GM13976 (cell line): ENCODE results near the gene SLC35E1.

Experiments used
- DNase-seq: peaks from one replicate; pipeline ENCODE4 v3.0.0; 2012; ENCODE audit warnings: low spot score
- in situ Hi-C: fragments of 300-500 bp; cut with MboI; formaldehyde crosslinking; loops from one replicate; pipeline ENCODE4 v1.12.0; 2022; ENCODE audit warnings: low sequenced_read_pairs, mixed read lengths, inconsistent platforms; ENCODE audit not compliant: unreplicated experiment
- TF ChIP-seq, protein P1 (sequence below): IDR thresholded peaks from 2 replicates; pipeline ENCODE4 v1.5.1; 2012; ENCODE audit warnings: borderline replicate concordance, mild to moderate bottlenecking; ENCODE audit not compliant: insufficient read depth; ENCODE audit errors: extremely low read depth, missing control alignments, control extremely low read depth

Gene SLC35E1

DNA sequence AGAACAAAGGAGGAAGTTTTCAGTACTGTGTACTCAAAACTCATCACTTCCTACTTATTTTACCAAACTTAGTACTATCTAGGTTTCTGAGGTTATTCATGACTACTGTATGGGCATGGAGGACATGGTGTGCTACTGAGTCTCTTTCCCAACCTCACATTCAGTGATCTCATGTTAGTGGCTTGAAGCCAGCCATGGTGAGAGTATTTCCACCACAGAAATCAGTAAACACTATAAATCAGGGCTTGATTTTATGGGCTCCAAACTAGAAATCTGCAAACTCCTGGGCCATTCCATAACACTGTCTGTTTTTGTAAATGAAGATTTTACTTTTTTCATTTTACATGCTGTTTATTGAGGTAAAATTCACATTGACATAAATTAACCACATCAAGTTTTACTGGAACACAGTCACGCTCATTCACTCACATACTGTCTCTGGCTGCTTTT, 36.1 kb upstream of the SLC35E1 start:
- no peak for DNase-seq
- TF ChIP-seq, protein P1, sequence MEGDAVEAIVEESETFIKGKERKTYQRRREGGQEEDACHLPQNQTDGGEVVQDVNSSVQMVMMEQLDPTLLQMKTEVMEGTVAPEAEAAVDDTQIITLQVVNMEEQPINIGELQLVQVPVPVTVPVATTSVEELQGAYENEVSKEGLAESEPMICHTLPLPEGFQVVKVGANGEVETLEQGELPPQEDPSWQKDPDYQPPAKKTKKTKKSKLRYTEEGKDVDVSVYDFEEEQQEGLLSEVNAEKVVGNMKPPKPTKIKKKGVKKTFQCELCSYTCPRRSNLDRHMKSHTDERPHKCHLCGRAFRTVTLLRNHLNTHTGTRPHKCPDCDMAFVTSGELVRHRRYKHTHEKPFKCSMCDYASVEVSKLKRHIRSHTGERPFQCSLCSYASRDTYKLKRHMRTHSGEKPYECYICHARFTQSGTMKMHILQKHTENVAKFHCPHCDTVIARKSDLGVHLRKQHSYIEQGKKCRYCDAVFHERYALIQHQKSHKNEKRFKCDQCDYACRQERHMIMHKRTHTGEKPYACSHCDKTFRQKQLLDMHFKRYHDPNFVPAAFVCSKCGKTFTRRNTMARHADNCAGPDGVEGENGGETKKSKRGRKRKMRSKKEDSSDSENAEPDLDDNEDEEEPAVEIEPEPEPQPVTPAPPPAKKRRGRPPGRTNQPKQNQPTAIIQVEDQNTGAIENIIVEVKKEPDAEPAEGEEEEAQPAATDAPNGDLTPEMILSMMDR, result no peak
- in situ Hi-C loops, result no loop called here

DNA sequence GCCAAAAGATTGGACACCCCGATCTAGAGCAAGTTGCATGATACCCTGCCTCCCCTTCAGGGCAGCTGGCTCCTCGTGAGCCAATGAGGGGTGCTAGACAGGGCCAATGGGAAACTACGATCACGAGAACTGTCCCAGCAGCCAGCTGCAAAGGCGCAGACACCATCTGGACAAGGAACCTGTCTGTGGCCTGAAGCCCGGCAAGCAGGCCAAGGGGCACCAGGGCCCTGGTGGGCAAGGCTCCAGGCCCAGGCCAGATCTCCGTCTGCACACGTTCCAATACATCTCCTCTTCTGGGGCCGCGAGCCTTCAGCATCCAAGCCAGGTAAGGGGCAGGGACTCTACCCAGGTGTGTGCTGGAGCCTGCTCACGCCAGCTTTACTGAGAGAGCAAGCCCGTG, 35.6 kb upstream of the SLC35E1 start:
- TF ChIP-seq, protein P1, result no peak
- in situ Hi-C loops, result no loop called here
- DNase-seq, result no peak

DNA sequence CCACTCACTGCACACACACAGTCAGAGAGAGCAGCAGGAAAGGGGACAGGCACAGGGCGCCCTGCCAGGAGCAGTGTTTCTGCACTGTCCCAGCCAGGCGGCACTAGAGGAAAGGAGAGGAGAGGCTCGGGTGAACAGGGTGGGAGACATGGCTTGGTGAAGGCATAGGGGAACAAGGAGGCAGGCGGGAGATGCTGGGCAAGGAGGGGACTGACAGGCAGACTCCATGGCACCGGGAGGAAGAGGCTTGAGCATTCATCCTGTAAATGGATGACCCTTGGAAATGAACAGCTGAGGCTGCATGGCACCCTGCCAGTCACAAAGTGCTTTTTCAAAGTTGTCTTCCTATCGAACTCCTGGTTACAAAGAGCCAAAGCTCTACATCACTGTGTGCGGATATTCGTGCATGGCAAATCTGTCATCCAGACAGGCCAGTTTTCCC, 33.4 kb upstream of the SLC35E1 start:
- in situ Hi-C loops, result no loop called here
- TF ChIP-seq, protein P1, result no peak
- DNase-seq, result no peak

DNA sequence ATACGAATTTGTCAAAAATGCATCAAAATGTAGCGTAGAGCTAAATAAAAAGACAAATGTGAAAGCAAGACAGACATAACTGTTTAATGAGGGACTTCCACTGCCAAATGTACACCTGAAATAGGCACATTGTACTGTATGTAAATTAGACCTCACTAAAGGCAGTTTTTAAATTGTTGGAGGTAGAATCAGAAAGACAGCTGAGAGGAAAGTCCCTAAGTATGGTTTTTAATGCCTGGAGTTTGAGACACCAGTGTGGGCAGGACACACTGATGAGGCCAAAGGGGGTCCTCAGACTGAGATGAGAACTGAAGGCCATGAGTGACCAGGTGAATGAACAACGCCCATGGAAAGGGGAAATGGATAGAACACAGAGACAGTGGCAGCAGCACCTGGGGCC, 32.9 kb upstream of the SLC35E1 start:
- TF ChIP-seq, protein P1, result no peak
- in situ Hi-C loops, result no loop called here
- no peak for DNase-seq

DNA sequence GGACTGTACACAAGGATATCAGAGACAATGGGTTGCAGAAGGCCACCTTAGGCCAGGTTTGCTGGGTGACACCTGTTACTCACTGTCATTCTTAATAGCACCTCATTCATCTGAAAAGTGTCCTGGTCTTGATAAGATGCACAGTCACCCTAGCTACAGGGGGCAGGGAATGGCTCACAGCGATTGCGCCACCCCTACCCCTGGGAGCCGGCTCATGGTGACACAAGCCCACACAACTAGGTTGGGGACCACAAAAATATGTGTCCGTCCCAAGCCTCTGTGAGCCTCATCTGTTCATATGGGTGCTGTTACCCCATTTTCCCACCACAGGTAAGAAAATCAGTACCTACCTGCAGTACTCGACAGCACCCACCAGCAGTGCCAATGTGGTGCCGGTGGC, 32.4 kb upstream of the SLC35E1 start:
- TF ChIP-seq, protein P1, result no peak
- DNase-seq, result no peak
- in situ Hi-C loops, result no loop called here

DNA sequence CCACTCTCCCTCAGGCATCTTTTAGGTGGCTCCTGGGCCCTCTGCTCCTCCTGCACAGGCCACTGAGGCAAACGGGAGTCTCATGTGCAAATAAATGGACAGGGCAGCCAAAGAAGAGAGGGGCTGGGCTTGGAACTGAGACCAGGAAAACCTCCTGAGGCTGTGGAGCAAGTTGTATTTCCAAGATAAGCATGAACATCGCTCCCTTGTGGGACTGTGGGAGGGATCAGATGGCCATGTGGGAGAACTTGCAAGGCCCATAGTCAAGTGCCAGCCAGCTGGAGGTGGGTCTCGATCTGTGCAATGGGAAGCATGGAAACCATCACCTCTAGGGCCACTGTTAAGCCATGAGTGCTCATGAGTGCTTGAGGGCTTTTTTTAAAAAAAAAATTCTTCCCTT, 30.9 kb upstream of the SLC35E1 start:
- DNase-seq, result no peak
- in situ Hi-C loops, result no loop called here
- TF ChIP-seq, protein P1, result no peak
